ENCODE results near the gene TNRC6C. TPM values are rescaled to one million over a fixed set of nuclear protein-coding genes. Genes with fewer than 3 reads are reported as not detected.

The TNRC6C gene
- total and polyA plus RNA-seq, 2 of the 13 experiments (the other 11 are each of a cell fraction or from before 2014, with no cell fraction given), result 0.66 to 4.9 TPM

DNA sequence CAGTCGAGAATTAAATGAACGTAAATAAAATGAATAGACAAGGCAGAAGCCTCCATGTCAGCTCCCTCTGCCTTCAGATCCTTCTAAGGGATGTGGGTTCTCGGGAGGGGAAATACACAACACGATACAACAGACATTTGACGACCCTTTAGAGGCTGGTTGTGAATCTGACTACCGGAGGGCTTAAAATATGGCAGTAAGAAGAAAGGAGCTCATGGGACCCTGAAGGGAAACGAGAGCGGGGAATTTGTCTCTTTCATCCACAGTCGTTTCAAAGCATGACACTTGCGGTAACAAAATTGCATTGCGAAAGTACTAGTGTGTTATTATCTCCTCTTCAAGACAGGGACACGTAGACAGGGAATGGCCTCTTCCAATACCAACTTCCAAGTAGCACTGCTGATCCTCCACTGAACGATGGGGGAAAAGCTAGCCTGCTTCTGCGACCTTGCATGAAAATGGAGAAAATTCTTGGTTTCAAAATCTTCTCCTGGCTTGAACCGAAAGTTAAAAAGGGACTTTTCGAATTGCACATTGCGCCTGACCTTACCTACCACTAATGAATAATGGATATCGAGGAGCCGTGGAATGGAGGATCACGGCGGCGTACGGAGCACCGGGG is 1.2 kb upstream of the TNRC6C start (continued):
- TF ChIP-seq, protein P1, sequence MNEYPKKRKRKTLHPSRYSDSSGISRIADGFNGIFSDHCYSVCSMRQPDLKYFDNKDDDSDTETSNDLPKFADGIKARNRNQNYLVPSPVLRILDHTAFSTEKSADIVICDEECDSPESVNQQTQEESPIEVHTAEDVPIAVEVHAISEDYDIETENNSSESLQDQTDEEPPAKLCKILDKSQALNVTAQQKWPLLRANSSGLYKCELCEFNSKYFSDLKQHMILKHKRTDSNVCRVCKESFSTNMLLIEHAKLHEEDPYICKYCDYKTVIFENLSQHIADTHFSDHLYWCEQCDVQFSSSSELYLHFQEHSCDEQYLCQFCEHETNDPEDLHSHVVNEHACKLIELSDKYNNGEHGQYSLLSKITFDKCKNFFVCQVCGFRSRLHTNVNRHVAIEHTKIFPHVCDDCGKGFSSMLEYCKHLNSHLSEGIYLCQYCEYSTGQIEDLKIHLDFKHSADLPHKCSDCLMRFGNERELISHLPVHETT (CRISPR knock-in tag; conservative IDR thresholded peaks at IDR 0.05), result no peak
- TF ChIP-seq ZNF746 (CRISPR knock-in tag; IDR thresholded peaks at IDR 0.05) (0 out of 2 replicates have a peak, but pooled peaks have one; percentile 2), NFIB (CRISPR knock-in tag; IDR thresholded peaks at IDR 0.05; ENCODE audit: borderline replicate concordance) (no peak), THAP11 (CRISPR knock-in tag; IDR thresholded peaks at IDR 0.05) (no peak), CHD2 (IDR thresholded peaks at IDR 0.05; ENCODE audit: low read depth, low read length) (no peak), KLF13 (CRISPR knock-in tag; IDR thresholded peaks at IDR 0.05) (no peak), ZNF737 (CRISPR knock-in tag; IDR thresholded peaks at IDR 0.05; ENCODE audit: borderline replicate concordance) (no peak), ZNF138 (CRISPR knock-in tag; IDR thresholded peaks at IDR 0.05; ENCODE audit: low read depth) (no peak), AGO2 (optimal IDR thresholded peaks at IDR 0.05; ENCODE audit: low read depth, low read length) (no peak), CBX2 (IDR thresholded peaks at IDR 0.05; ENCODE audit: low read depth, low read length) (peak; percentile 93), CBX2 (CRISPR knock-in tag; IDR thresholded peaks at IDR 0.05; ENCODE audit: low read depth) (no peak), KDM6A (CRISPR knock-in tag; IDR thresholded peaks at IDR 0.05; ENCODE audit: low read depth) (no peak), MXD4 (CRISPR knock-in tag; IDR thresholded peaks at IDR 0.05) (0 out of 2 replicates have a peak, but pooled peaks have one; percentile 42), NCOA2 (CRISPR knock-in tag; IDR thresholded peaks at IDR 0.05) (no peak), ISX (CRISPR knock-in tag; conservative IDR thresholded peaks at IDR 0.05) (no peak), EZH2 (conservative IDR thresholded peaks at IDR 0.05; ENCODE audit: low read depth, low read length) (peak; percentile 95)
- TF ChIP-seq, protein P2, sequence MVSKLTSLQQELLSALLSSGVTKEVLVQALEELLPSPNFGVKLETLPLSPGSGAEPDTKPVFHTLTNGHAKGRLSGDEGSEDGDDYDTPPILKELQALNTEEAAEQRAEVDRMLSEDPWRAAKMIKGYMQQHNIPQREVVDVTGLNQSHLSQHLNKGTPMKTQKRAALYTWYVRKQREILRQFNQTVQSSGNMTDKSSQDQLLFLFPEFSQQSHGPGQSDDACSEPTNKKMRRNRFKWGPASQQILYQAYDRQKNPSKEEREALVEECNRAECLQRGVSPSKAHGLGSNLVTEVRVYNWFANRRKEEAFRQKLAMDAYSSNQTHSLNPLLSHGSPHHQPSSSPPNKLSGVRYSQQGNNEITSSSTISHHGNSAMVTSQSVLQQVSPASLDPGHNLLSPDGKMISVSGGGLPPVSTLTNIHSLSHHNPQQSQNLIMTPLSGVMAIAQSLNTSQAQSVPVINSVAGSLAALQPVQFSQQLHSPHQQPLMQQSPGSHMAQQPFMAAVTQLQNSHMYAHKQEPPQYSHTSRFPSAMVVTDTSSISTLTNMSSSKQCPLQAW (CRISPR knock-in tag; IDR thresholded peaks at IDR 0.05), result peak; percentile 3; the same call in 1 of the 2 replicates
- TF ChIP-seq, protein P3, sequence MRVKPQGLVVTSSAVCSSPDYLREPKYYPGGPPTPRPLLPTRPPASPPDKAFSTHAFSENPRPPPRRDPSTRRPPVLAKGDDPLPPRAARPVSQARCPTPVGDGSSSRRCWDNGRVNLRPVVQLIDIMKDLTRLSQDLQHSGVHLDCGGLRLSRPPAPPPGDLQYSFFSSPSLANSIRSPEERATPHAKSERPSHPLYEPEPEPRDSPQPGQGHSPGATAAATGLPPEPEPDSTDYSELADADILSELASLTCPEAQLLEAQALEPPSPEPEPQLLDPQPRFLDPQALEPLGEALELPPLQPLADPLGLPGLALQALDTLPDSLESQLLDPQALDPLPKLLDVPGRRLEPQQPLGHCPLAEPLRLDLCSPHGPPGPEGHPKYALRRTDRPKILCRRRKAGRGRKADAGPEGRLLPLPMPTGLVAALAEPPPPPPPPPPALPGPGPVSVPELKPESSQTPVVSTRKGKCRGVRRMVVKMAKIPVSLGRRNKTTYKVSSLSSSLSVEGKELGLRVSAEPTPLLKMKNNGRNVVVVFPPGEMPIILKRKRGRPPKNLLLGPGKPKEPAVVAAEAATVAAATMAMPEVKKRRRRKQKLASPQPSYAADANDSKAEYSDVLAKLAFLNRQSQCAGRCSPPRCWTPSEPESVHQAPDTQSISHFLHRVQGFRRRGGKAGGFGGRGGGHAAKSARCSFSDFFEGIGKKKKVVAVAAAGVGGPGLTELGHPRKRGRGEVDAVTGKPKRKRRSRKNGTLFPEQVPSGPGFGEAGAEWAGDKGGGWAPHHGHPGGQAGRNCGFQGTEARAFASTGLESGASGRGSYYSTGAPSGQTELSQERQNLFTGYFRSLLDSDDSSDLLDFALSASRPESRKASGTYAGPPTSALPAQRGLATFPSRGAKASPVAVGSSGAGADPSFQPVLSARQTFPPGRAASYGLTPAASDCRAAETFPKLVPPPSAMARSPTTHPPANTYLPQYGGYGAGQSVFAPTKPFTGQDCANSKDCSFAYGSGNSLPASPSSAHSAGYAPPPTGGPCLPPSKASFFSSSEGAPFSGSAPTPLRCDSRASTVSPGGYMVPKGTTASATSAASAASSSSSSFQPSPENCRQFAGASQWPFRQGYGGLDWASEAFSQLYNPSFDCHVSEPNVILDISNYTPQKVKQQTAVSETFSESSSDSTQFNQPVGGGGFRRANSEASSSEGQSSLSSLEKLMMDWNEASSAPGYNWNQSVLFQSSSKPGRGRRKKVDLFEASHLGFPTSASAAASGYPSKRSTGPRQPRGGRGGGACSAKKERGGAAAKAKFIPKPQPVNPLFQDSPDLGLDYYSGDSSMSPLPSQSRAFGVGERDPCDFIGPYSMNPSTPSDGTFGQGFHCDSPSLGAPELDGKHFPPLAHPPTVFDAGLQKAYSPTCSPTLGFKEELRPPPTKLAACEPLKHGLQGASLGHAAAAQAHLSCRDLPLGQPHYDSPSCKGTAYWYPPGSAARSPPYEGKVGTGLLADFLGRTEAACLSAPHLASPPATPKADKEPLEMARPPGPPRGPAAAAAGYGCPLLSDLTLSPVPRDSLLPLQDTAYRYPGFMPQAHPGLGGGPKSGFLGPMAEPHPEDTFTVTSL (CRISPR knock-in tag; IDR thresholded peaks at IDR 0.05; ENCODE audit: borderline replicate concordance), result no peak
- TF ChIP-seq, protein P4, sequence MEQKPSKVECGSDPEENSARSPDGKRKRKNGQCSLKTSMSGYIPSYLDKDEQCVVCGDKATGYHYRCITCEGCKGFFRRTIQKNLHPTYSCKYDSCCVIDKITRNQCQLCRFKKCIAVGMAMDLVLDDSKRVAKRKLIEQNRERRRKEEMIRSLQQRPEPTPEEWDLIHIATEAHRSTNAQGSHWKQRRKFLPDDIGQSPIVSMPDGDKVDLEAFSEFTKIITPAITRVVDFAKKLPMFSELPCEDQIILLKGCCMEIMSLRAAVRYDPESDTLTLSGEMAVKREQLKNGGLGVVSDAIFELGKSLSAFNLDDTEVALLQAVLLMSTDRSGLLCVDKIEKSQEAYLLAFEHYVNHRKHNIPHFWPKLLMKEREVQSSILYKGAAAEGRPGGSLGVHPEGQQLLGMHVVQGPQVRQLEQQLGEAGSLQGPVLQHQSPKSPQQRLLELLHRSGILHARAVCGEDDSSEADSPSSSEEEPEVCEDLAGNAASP (CRISPR knock-in tag; IDR thresholded peaks at IDR 0.05; ENCODE audit: borderline replicate concordance), result no peak
- TF ChIP-seq, protein P5, sequence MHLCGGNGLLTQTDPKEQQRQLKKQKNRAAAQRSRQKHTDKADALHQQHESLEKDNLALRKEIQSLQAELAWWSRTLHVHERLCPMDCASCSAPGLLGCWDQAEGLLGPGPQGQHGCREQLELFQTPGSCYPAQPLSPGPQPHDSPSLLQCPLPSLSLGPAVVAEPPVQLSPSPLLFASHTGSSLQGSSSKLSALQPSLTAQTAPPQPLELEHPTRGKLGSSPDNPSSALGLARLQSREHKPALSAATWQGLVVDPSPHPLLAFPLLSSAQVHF (CRISPR knock-in tag; IDR thresholded peaks at IDR 0.05), result no peak
